Duodenal mucosa (tissue), 2 donors: Measurements from ENCODE around the gene CAMK2B.
"Not testable (repeated sequence)": the region's sequence is repeated elsewhere in the genome, so short reads cannot be mapped to it uniquely, and the experiment has no call there.

Source experiments
- H3K27ac ChIP-seq: one replicate; pipeline ENCODE4 v1.7.0; 2013; ENCODE audit warnings: low read depth, low read length
- H3K27me3 ChIP-seq, 2 donors: one replicate each; pipeline ENCODE4 v1.7.0; 2013; ENCODE audit warnings: low read length in 2 of 2, control low read depth in 1 of 2; ENCODE audit not compliant: insufficient read depth in 2 of 2, control insufficient read depth in 1 of 2
- H3K36me3 ChIP-seq, 2 donors: one replicate each; pipeline ENCODE4 v1.7.0; 2013; ENCODE audit warnings: low read length in 2 of 2, control low read depth in 1 of 2; ENCODE audit not compliant: insufficient read depth in 2 of 2, control insufficient read depth in 1 of 2
- H3K4me1 ChIP-seq, 2 donors: one replicate each; pipeline ENCODE4 v1.7.0; 2013; ENCODE audit warnings: low read length in 2 of 2, control low read depth in 1 of 2; ENCODE audit not compliant: insufficient read depth in 2 of 2, control insufficient read depth in 1 of 2
- H3K4me3 ChIP-seq, 2 donors: one replicate each; pipeline ENCODE4 v1.7.0; 2013; ENCODE audit warnings: low read length in 2 of 2, low read depth in 1 of 2
- H3K9ac ChIP-seq, 2 donors: one replicate each; pipeline ENCODE4 v1.7.0; 2013; ENCODE audit warnings: low read length in 2 of 2, low read depth in 1 of 2
- H3K9me3 ChIP-seq, 2 donors: one replicate each; pipeline ENCODE4 v1.7.0; 2013; ENCODE audit warnings: low read length in 2 of 2, control low read depth in 1 of 2; ENCODE audit not compliant: control insufficient read depth in 1 of 2

CAMK2B gene

GRCh38 chr7:44173911-44174693, 151.3 kb downstream of the CAMK2B start:
- Histone ChIP-seq H3K36me3 (no peaks in the 10 kb centered on the region), H3K27me3 (peaks cover 4 to 10% of the 10 kb centered on the region in 2 donors), H3K9ac (no peak overlapping the region), H3K4me3 (no peak overlapping the region), H3K9me3 (no peaks in the 10 kb centered on the region), H3K27ac (no peak overlapping the region), H3K4me1 (no peaks in the 10 kb centered on the region)

GRCh38 chr7:44172803-44173424, 152.5 kb downstream of the CAMK2B start:
- H3K4me1 ChIP-seq: no peaks in the 10 kb centered on the region
- H3K9me3 ChIP-seq: no peaks in the 10 kb centered on the region
- H3K36me3 ChIP-seq: no peaks in the 10 kb centered on the region
- no peak overlapping the region for H3K27ac ChIP-seq
- peaks cover 2 to 9% of the 10 kb centered on the region in 2 donors for H3K27me3 ChIP-seq
- no peak overlapping the region for H3K4me3 ChIP-seq
- no peak overlapping the region for H3K9ac ChIP-seq

GRCh38 chr7:44172352-44172751, 153.0 kb downstream of the CAMK2B start:
- no peak overlapping the region for H3K4me3 ChIP-seq
- peaks cover 0 to 5% of the 10 kb centered on the region in 2 donors for H3K27me3 ChIP-seq
- H3K4me1 ChIP-seq: no peaks in the 10 kb centered on the region
- no peak overlapping the region for H3K9ac ChIP-seq
- H3K9me3 ChIP-seq: no peaks in the 10 kb centered on the region
- no peak overlapping the region for H3K27ac ChIP-seq
- H3K36me3 ChIP-seq: no peaks in the 10 kb centered on the region

- H3K9me3 ChIP-seq, H3K27me3 ChIP-seq, H3K4me1 ChIP-seq, H3K9ac ChIP-seq, H3K27ac ChIP-seq, H3K36me3 ChIP-seq, H3K4me3 ChIP-seq: not testable (repeated sequence)
These were observed 153.5 kb downstream of the CAMK2B start for GRCh38 chr7:44171901-44172300.

- no peak overlapping the region for H3K9ac ChIP-seq
- no peaks in the 10 kb centered on the region for H3K27me3 ChIP-seq
- no peak overlapping the region for H3K4me3 ChIP-seq
- H3K36me3 ChIP-seq: no peaks in the 10 kb centered on the region
- no peaks in the 10 kb centered on the region for H3K4me1 ChIP-seq
- H3K27ac ChIP-seq: no peak overlapping the region
- H3K9me3 ChIP-seq: no peaks in the 10 kb centered on the region
These were observed 157.5 kb downstream of the CAMK2B start for GRCh38 chr7:44167920-44168319.
